ENCODE data around the gene PVALEF.

- no peak for TF ChIP-seq CTCF (IDR thresholded peaks at IDR 0.05; ENCODE audit: insufficient read depth, low read length)
- no peak for TF ChIP-seq POLR2AphosphoS5 (IDR thresholded peaks at IDR 0.05; ENCODE audit: low read depth)
- TF ChIP-seq GABPA (IDR thresholded peaks at IDR 0.05; ENCODE audit: low read depth), result no peak
Observed at GRCh38 chr17:81178136-81179091, 13.1 kb downstream of the PVALEF start.
